ENCODE data around the gene BOD1. TPM values are rescaled to one million over a fixed set of nuclear protein-coding genes. Genes with fewer than 3 reads are reported as not detected.

The BOD1 gene
- polyA plus RNA-seq, 2 of the 4 experiments (the other 2 are of a cell fraction): 59.1 to 102 TPM

GRCh38 chr5:173625673-173626504 is 9.4 kb upstream of the BOD1 start:
- ATAC-seq (peak; percentile 44 to 67; a peak in 4 of 6 replicates), DNase-seq (ENCODE audit: low read depth in 1 of 2, low spot score in 1 of 2) (no peak), FAIRE-seq (no peak)
- WGBS (ENCODE audit: missing lambda C conversion rate): 80% methylated on average over 5 of the region's 6 CpGs
- Histone ChIP-seq H3K9me3 (no peaks in the 10 kb centered on the region), H3K4me1 (peaks cover 27% of the 10 kb centered on the region), H3K4me2 (0 out of 3 replicates have a peak overlapping the region, but pooled peaks have one; percentile 5), H3K27ac (peak overlapping the region; percentile 45 to 76; a peak in 5 of 6 replicates), H3K4me3 (no peak overlapping the region)
- ChIA-PET CTCF (interaction anchor here (0.6 to 6.3 kb wide), 5 partner anchors 338 to 692 kb away, joined by 3 to 50 read pairs (median 4); no protein-coding TSS in a partner anchor), POLR2A (no interaction called here)
- TF ChIP-seq KDM1A (IDR thresholded peaks at IDR 0.05; ENCODE audit: low read depth) (no peak), SMC3 (IDR thresholded peaks at IDR 0.05) (peak; percentile 40; the same call in 1 of the 3 replicates), RAD21 (conservative IDR thresholded peaks at IDR 0.05 in 1 of 2, IDR thresholded peaks at IDR 0.05 in 1 of 2) (peak; percentile 23 to 52; a peak in 3 of 5 replicates), HOXB13 (CRISPR knock-in tag; IDR thresholded peaks at IDR 0.05; ENCODE audit: low read depth) (no peak), MAFK (IDR thresholded peaks at IDR 0.05; ENCODE audit: partially characterized antibody) (no peak)

GRCh38 chr5:173625261-173625660 is 8.8 kb upstream of the BOD1 start:
- Histone ChIP-seq H3K4me3 (no peak overlapping the region), H3K4me2 (0 out of 3 replicates have a peak overlapping the region, but pooled peaks have one; percentile 5), H3K9me3 (no peaks in the 10 kb centered on the region), H3K4me1 (peaks cover 25% of the 10 kb centered on the region; the same call in 2 of the 3 replicates), H3K27ac (peak overlapping the region; percentile 45 to 76; a peak in 5 of 6 replicates)
- 87% methylated on average over 3 of the region's 3 CpGs for WGBS (ENCODE audit: missing lambda C conversion rate)
- ATAC-seq (no peak), DNase-seq (ENCODE audit: low read depth in 1 of 2, low spot score in 1 of 2) (no peak), FAIRE-seq (no peak)
- CTCF ChIA-PET: interaction anchor here (0.9 to 6.3 kb wide), 2 partner anchors 349 to 692 kb away, joined by 4 to 50 read pairs; no protein-coding TSS in a partner anchor
- POLR2A ChIA-PET: no interaction called here
- TF ChIP-seq MAZ (IDR thresholded peaks at IDR 0.05; ENCODE audit: borderline replicate concordance, low read depth, low read length): no peak
- no peak for TF ChIP-seq SMC3 (IDR thresholded peaks at IDR 0.05)
- TF ChIP-seq GATA3 (IDR thresholded peaks at IDR 0.05; ENCODE audit: borderline replicate concordance): no peak
- TF ChIP-seq CBX2 (IDR thresholded peaks at IDR 0.05; ENCODE audit: borderline replicate concordance, low read depth): no peak

- no peak for FAIRE-seq
- no peak for DNase-seq (ENCODE audit: low read depth in 1 of 2, low spot score in 1 of 2)
- ATAC-seq: no peak
- Histone ChIP-seq H3K9me3 (no peaks in the 10 kb centered on the region), H3K4me2 (no peak overlapping the region), H3K4me3 (no peak overlapping the region), H3K4me1 (peaks cover 30% of the 10 kb centered on the region), H3K27ac (peak overlapping the region; percentile 45 to 76; a peak in 4 of 6 replicates)
- ChIA-PET POLR2A (no interaction called here), CTCF (interaction anchor here (1.2 to 13.6 kb wide), 4 partner anchors 109 to 693 kb away, joined by 4 to 229 read pairs (median 9); no protein-coding TSS in a partner anchor)
- no peak for TF ChIP-seq ZSCAN20 (CRISPR knock-in tag; IDR thresholded peaks at IDR 0.05)
- no peak for TF ChIP-seq ATOH8 (CRISPR knock-in tag; IDR thresholded peaks at IDR 0.05; ENCODE audit: low read depth)
- TF ChIP-seq ZFP36 (IDR thresholded peaks at IDR 0.05; ENCODE audit: borderline replicate concordance, partially characterized antibody): no peak
- no peak for TF ChIP-seq EHMT2 (IDR thresholded peaks at IDR 0.05; ENCODE audit: low read depth)
- no peak for TF ChIP-seq CBX2 (IDR thresholded peaks at IDR 0.05; ENCODE audit: borderline replicate concordance, low read depth)
- no peak for TF ChIP-seq MYC (IDR thresholded peaks at IDR 0.05; ENCODE audit: borderline replicate concordance, low read length)
- no peak for TF ChIP-seq RAD21 (conservative IDR thresholded peaks at IDR 0.05 in 1 of 2, IDR thresholded peaks at IDR 0.05 in 1 of 2)
- TF ChIP-seq HOXA7 (CRISPR knock-in tag; IDR thresholded peaks at IDR 0.05): no peak
- TF ChIP-seq HEYL (CRISPR knock-in tag; IDR thresholded peaks at IDR 0.05): no peak
- TF ChIP-seq USF2 (IDR thresholded peaks at IDR 0.05): no peak
- no peak for TF ChIP-seq KDM1A (IDR thresholded peaks at IDR 0.05; ENCODE audit: low read depth)
- no peak for TF ChIP-seq REST (IDR thresholded peaks at IDR 0.05)
- TF ChIP-seq RFX5 (IDR thresholded peaks at IDR 0.05): no peak
- TF ChIP-seq RCOR1 (IDR thresholded peaks at IDR 0.05; ENCODE audit: low read depth, low read length): no peak
- TF ChIP-seq ZC3H11A (IDR thresholded peaks at IDR 0.05): no peak
- TF ChIP-seq JUN (IDR thresholded peaks at IDR 0.05): no peak
- no peak for TF ChIP-seq FOSB (CRISPR knock-in tag; IDR thresholded peaks at IDR 0.05)
- TF ChIP-seq NR3C1 (IDR thresholded peaks at IDR 0.05): no peak
- WGBS (ENCODE audit: missing lambda C conversion rate): 78% methylated on average over 5 of the region's 5 CpGs
Measured at GRCh38 chr5:173624282-173624681, 7.8 kb upstream of the BOD1 start.

Data from A549 (cell line).